OCI-LY3 (cell line): ENCODE measurements around the gene RHOF.

Experiments
- H2AFZ ChIP-seq: fragments of 200-600, 300-600 bp; shearing (Covaris generic); 2 replicates; pipeline ENCODE4 v1.6.0; 2014; ENCODE audit warnings: antibody characterized with exemption, low read depth, low read length
- H3K27ac ChIP-seq: fragments of 200-600, 300-600 bp; sonication (generic); 2 replicates; pipeline ENCODE4 v1.5.1; 2014; ENCODE audit warnings: mild to moderate bottlenecking, low read length, moderate library complexity, mixed read lengths
- H3K27me3 ChIP-seq: fragments of 200-600, 300-600 bp; sonication (generic); 2 replicates; pipeline ENCODE4 v1.6.1; 2014; ENCODE audit warnings: low read depth, low read length, mixed read lengths
- H3K36me3 ChIP-seq: fragments of 200-600, 300-600 bp; sonication (generic); replicated peaks from 2 replicates; pipeline ENCODE3; 2014; ENCODE audit warnings: low read depth, low read length, mixed read lengths
- H3K4me1 ChIP-seq: fragments of 300-600, 200-600 bp; sonication (generic); 2 replicates; pipeline ENCODE4 v1.6.1; 2014; ENCODE audit warnings: low read length, mixed read lengths
- H3K4me2 ChIP-seq: fragments of 200-600, 300-600 bp; sonication (generic); 2 replicates; pipeline ENCODE4 v1.6.1; 2014; ENCODE audit warnings: low read length, mixed read lengths
- H3K4me3 ChIP-seq: fragments of 300-600, 200-600 bp; sonication (generic); 2 replicates; pipeline ENCODE4 v1.5.1; 2014; ENCODE audit warnings: antibody characterized with exemption, mild to moderate bottlenecking, low read length, moderate library complexity
- H3K79me2 ChIP-seq: fragments of 300-600, 200-600 bp; shearing (Covaris generic); 2 replicates; pipeline ENCODE4 v1.6.1; 2014; ENCODE audit warnings: mild to moderate bottlenecking, low read length, mixed read lengths
- H3K9ac ChIP-seq: fragments of 300-600, 200-600 bp; shearing (Covaris generic); 2 replicates; pipeline ENCODE4 v1.6.0; 2014; ENCODE audit warnings: mild to moderate bottlenecking, low read length, moderate library complexity
- H3K9me3 ChIP-seq: fragments of 200-600, 300-600 bp; shearing (Covaris generic); 2 replicates; pipeline ENCODE4 v1.6.1; 2014; ENCODE audit warnings: low read length, mixed read lengths; ENCODE audit not compliant: insufficient read depth
- H4K20me1 ChIP-seq: fragments of 200-600, 300-600 bp; sonication (generic); 2 replicates; pipeline ENCODE4 v1.6.1; 2016; ENCODE audit warnings: low read length, mixed read lengths; ENCODE audit not compliant: insufficient read depth
- CTCF ChIP-seq: fragments of 200-600, 300-600 bp; sonication (generic); IDR thresholded peaks from 2 replicates; pipeline ENCODE4 v1.5.1; 2014; ENCODE audit warnings: antibody characterized with exemption, low read length, low read depth
- EZH2phosphoT487 ChIP-seq: fragments of 200-600 bp; shearing (Covaris generic); IDR thresholded peaks from 2 replicates; pipeline ENCODE4 v1.6.1; 2018; ENCODE audit warnings: antibody characterized with exemption, mixed run types, low read depth

The RHOF gene

GRCh38 chr12:121830134-121830533, 36.6 kb upstream of the RHOF start:
- Histone ChIP-seq H4K20me1 (no peaks in the 10 kb centered on the region), H3K4me3 (no peak overlapping the region), H3K27ac (no peak overlapping the region), H3K9me3 (no peaks in the 10 kb centered on the region), H3K4me1 (no peaks in the 10 kb centered on the region), H3K4me2 (no peak overlapping the region), H3K79me2 (no peaks in the 10 kb centered on the region; the same call in 1 of the 2 replicates), H3K9ac (no peak overlapping the region), H3K27me3 (no peaks in the 10 kb centered on the region), H2AFZ (no peak overlapping the region), H3K36me3 (peaks cover 54% of the 10 kb centered on the region)
- no peak for TF ChIP-seq EZH2phosphoT487
- TF ChIP-seq CTCF = no peak

GRCh38 chr12:121829250-121829918, 35.9 kb upstream of the RHOF start:
- Histone ChIP-seq H2AFZ (no peak overlapping the region), H3K9ac (no peak overlapping the region)

GRCh38 chr12:121828826-121829225, 35.3 kb upstream of the RHOF start:
- TF ChIP-seq CTCF (no peak), EZH2phosphoT487 (no peak)
- Histone ChIP-seq H4K20me1 (no peaks in the 10 kb centered on the region), H3K9ac (no peak overlapping the region), H3K4me2 (no peak overlapping the region), H3K27ac (no peak overlapping the region), H3K36me3 (peaks cover 61% of the 10 kb centered on the region), H3K4me1 (no peaks in the 10 kb centered on the region), H3K9me3 (no peaks in the 10 kb centered on the region), H2AFZ (no peak overlapping the region), H3K27me3 (no peaks in the 10 kb centered on the region), H3K79me2 (no peaks in the 10 kb centered on the region; the same call in 1 of the 2 replicates), H3K4me3 (no peak overlapping the region)

More at GRCh38 chr12:121829250-121829918, 35.9 kb upstream of the RHOF start:
- TF ChIP-seq EZH2phosphoT487 (no peak), CTCF (no peak)
- Histone ChIP-seq H3K4me1 (no peaks in the 10 kb centered on the region), H3K27me3 (no peaks in the 10 kb centered on the region), H3K79me2 (no peaks in the 10 kb centered on the region; the same call in 1 of the 2 replicates), H3K9me3 (no peaks in the 10 kb centered on the region), H3K36me3 (peaks cover 57% of the 10 kb centered on the region), H4K20me1 (no peaks in the 10 kb centered on the region), H3K4me3 (no peak overlapping the region), H3K4me2 (no peak overlapping the region), H3K27ac (no peak overlapping the region)

GRCh38 chr12:121828306-121828705, 34.8 kb upstream of the RHOF start:
- no peak overlapping the region for H3K4me3 ChIP-seq
- no peak overlapping the region for H2AFZ ChIP-seq
- peaks cover 65% of the 10 kb centered on the region for H3K36me3 ChIP-seq
- no peaks in the 10 kb centered on the region; the same call in 1 of the 2 replicates for H3K79me2 ChIP-seq
- H3K4me1 ChIP-seq = no peaks in the 10 kb centered on the region
- H4K20me1 ChIP-seq = no peaks in the 10 kb centered on the region
- no peak overlapping the region for H3K4me2 ChIP-seq
- H3K9ac ChIP-seq = no peak overlapping the region
- TF ChIP-seq CTCF (no peak), EZH2phosphoT487 (no peak)
- no peaks in the 10 kb centered on the region for H3K27me3 ChIP-seq
- no peak overlapping the region for H3K27ac ChIP-seq
- no peaks in the 10 kb centered on the region for H3K9me3 ChIP-seq
